SU-DHL-6 (cell line): ENCODE measurements around the gene LRRC56.

ENCODE experiments used
- H2AFZ ChIP-seq: fragments of 200-600 bp; sonication (generic); 2 replicates; pipeline ENCODE4 v1.6.1; 2014; ENCODE audit warnings: low read depth, mild to moderate bottlenecking, moderate library complexity, mixed read lengths, antibody characterized with exemption, low read length; ENCODE audit not compliant: severe bottlenecking
- H3F3A ChIP-seq: fragments of 200-600 bp; shearing (Covaris generic); 2 replicates; pipeline ENCODE4 v1.6.0; 2016; ENCODE audit warnings: antibody characterized with exemption, mild to moderate bottlenecking; ENCODE audit not compliant: insufficient read depth
- H3K27ac ChIP-seq: fragments of 200-600 bp; sonication (generic); 2 replicates; pipeline ENCODE4 v1.5.1; 2016; ENCODE audit warnings: low read depth, mild to moderate bottlenecking, low read length, moderate library complexity, mixed read lengths
- H3K27me3 ChIP-seq: fragments of 200-600 bp; sonication (generic), shearing (Covaris generic); 2 replicates; pipeline ENCODE4 v1.6.0; 2014; ENCODE audit warnings: mild to moderate bottlenecking, low read length
- H3K36me3 ChIP-seq: fragments of 200-600 bp; sonication (generic); 2 replicates; pipeline ENCODE4 v1.6.1; 2014; ENCODE audit warnings: mild to moderate bottlenecking, low read length, mixed read lengths
- H3K4me2 ChIP-seq: fragments of 300-600, 200-600 bp; shearing (Covaris generic), sonication (generic); 2 replicates; pipeline ENCODE4 v1.6.0; 2014; ENCODE audit warnings: low read length, low read depth, mild to moderate bottlenecking; ENCODE audit not compliant: poor library complexity, severe bottlenecking
- H3K4me3 ChIP-seq: fragments of 200-600 bp; sonication (generic); 2 replicates; pipeline ENCODE4 v1.5.1; 2014; ENCODE audit warnings: antibody characterized with exemption, low read length, mild to moderate bottlenecking, mixed read lengths; ENCODE audit not compliant: insufficient read depth, poor library complexity, severe bottlenecking
- H3K79me2 ChIP-seq: fragments of 200-600 bp; sonication (generic); 2 replicates; pipeline ENCODE4 v1.6.1; 2014; ENCODE audit warnings: mild to moderate bottlenecking, low read length, moderate library complexity; ENCODE audit not compliant: insufficient read depth
- H3K9ac ChIP-seq: fragments of 200-600 bp; sonication (generic); 2 replicates; pipeline ENCODE4 v1.7.0; 2014; ENCODE audit warnings: mild to moderate bottlenecking, low read length
- H3K9me2 ChIP-seq: fragments of 200-600 bp; sonication (generic); replicated peaks from 2 replicates; pipeline ENCODE4 v1.6.1; 2014; ENCODE audit warnings: low read length; ENCODE audit not compliant: insufficient read depth
- H3K9me3 ChIP-seq: fragments of 200-600 bp; sonication (generic); 2 replicates; pipeline ENCODE4 v1.6.1; 2014; ENCODE audit warnings: low read length, mixed read lengths; ENCODE audit not compliant: insufficient read depth
- H4K20me1 ChIP-seq: fragments of 200-600 bp; sonication (generic); 2 replicates; pipeline ENCODE4 v1.6.1; 2014; ENCODE audit warnings: low read depth, mild to moderate bottlenecking, antibody characterized with exemption, low read length, moderate library complexity, mixed read lengths
- EZH2phosphoT487 ChIP-seq: fragments of 200-600 bp; sonication (generic), shearing (Covaris generic); conservative IDR thresholded peaks from 2 replicates; pipeline ENCODE4 v1.6.1; 2018; ENCODE audit warnings: mild to moderate bottlenecking, antibody characterized with exemption, low read length, moderate library complexity, mixed read lengths
- TF ChIP-seq, protein P1 (sequence below): fragments of 200-600 bp; sonication (generic); IDR thresholded peaks from one replicate; pipeline ENCODE4 v1.5.1; 2017; ENCODE audit warnings: antibody characterized with exemption, mild to moderate bottlenecking, low read length, moderate library complexity; ENCODE audit not compliant: insufficient read depth, poor library complexity, severe bottlenecking

Gene LRRC56

DNA sequence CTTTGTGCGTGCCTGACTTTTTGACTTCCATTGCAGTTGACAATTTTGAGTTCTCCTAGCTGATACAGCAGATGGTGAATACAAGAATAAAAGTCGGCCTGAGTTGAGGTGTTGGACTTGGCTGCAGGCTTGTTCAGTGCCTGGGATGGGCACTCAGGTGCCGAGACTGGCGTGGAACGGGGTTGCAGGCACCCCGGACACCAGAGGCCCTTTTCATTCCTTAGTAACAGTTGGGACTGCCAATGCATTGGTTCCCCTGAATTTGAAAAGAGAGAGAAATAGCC is 40.2 kb downstream of the LRRC56 start:
- Histone ChIP-seq H3K79me2 (peaks cover 56% of the 10 kb centered on the region), H3K4me3 (peak overlapping the region; percentile 76), H3K27me3 (no peaks in the 10 kb centered on the region), H2AFZ (no peak overlapping the region), H3K9me3 (no peaks in the 10 kb centered on the region), H4K20me1 (peaks cover 27% of the 10 kb centered on the region; the same call in 1 of the 2 replicates), H3K27ac (no peak overlapping the region), H3K9me2 (no peaks in the 10 kb centered on the region), H3F3A (0 out of 2 replicates have a peak, but pooled peaks cover 3% of the 10 kb centered on the region), H3K4me2 (peak overlapping the region; percentile 85), H3K36me3 (no peaks in the 10 kb centered on the region), H3K9ac (peak overlapping the region; percentile 78)
- TF ChIP-seq, protein P1, sequence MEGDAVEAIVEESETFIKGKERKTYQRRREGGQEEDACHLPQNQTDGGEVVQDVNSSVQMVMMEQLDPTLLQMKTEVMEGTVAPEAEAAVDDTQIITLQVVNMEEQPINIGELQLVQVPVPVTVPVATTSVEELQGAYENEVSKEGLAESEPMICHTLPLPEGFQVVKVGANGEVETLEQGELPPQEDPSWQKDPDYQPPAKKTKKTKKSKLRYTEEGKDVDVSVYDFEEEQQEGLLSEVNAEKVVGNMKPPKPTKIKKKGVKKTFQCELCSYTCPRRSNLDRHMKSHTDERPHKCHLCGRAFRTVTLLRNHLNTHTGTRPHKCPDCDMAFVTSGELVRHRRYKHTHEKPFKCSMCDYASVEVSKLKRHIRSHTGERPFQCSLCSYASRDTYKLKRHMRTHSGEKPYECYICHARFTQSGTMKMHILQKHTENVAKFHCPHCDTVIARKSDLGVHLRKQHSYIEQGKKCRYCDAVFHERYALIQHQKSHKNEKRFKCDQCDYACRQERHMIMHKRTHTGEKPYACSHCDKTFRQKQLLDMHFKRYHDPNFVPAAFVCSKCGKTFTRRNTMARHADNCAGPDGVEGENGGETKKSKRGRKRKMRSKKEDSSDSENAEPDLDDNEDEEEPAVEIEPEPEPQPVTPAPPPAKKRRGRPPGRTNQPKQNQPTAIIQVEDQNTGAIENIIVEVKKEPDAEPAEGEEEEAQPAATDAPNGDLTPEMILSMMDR, result no peak
- TF ChIP-seq EZH2phosphoT487, result no peak

DNA sequence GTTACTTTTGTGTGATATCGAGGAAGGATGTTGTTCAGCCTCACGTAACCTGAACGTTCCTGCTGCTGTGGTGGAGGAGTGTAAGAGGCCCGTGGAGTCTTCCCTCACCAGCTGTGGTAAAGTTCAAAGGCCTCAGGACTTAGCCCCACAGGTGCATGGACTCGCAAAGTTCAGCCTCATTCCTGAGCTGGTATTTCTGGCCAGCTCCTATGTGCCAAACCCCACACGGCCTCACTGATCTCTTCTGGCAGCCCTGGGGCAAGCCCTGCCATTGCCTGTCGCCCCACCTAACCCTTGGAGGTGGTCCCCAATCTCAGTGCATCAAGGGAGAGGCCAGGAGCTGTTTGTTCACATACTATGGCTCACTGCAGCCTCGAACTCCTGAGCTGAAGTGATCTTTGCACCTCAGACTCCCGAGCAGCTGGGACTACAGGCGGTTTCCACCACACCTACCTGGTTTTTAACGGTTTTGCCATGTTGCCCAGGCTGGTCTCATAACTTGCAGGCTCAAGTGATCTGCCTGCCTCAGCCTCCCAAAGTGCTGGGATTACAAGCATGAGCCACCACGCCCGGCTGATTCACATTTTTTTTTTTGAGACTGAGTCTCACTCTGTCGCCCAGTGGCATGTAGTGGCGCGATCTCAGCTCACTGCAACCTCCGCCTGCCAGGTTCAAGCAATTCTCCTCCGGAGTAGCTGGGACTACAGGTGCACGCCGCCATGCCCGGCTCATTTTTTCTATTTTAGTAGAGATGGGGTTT is 41.1 kb downstream of the LRRC56 start:
- TF ChIP-seq, protein P1, result no peak
- no peak for TF ChIP-seq EZH2phosphoT487
- H3K79me2 ChIP-seq, result peaks cover 56% of the 10 kb centered on the region
- no peaks in the 10 kb centered on the region for H3K9me3 ChIP-seq
- H3K27ac ChIP-seq, result no peak overlapping the region
- no peak overlapping the region for H2AFZ ChIP-seq
- peaks cover 27% of the 10 kb centered on the region; the same call in 1 of the 2 replicates for H4K20me1 ChIP-seq
- peak overlapping the region; percentile 78 for H3K9ac ChIP-seq
- peak overlapping the region; percentile 76 for H3K4me3 ChIP-seq
- peak overlapping the region; percentile 85 for H3K4me2 ChIP-seq
- no peaks in the 10 kb centered on the region for H3K9me2 ChIP-seq
- no peaks in the 10 kb centered on the region for H3K36me3 ChIP-seq
- 0 out of 2 replicates have a peak, but pooled peaks cover 3% of the 10 kb centered on the region for H3F3A ChIP-seq
- no peaks in the 10 kb centered on the region for H3K27me3 ChIP-seq

DNA sequence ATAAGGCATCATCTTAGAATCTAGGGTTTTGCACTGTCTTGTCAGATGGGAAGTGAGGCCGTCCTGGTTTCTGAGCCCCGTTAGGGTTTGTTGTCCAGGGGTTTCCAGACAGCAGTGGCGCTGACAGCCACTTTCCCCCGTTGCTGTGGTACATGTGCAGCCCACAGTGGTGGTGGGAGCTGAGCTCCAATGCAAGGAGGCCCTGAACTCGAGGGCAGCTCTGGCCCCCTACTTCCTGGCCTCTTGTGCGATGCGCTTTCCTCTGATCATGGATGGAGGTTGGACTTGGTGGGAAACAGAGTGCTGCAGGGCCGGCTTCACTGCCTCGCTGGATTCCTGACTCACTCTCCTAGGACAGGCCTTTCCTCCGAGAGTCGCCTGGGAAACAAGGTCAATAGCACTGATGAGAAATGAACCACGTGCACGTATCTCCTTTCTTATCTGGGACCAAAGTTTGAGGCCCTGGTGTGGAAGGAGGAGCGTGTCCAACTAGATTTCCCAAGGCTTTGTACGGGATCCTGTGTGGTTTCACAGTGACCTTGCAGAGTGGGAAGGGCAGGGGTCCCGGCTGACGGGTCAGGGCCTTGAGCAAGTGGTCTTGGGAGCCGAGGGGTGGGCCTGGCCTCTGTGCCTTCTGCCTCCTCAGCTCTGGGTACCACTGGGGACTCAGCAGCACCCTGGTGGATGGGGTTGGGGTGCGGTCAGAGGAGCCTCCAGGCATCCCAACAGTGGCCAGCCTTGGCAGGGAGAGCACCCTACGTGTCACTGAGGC is 42.7 kb downstream of the LRRC56 start:
- Histone ChIP-seq H3K36me3 (no peaks in the 10 kb centered on the region), H3K79me2 (peaks cover 56% of the 10 kb centered on the region), H3K27ac (no peak overlapping the region), H3K4me3 (no peak overlapping the region), H4K20me1 (peaks cover 27% of the 10 kb centered on the region; the same call in 1 of the 2 replicates), H3K9me3 (no peaks in the 10 kb centered on the region), H3K4me2 (no peak overlapping the region), H3F3A (no peaks in the 10 kb centered on the region), H2AFZ (no peak overlapping the region), H3K27me3 (no peaks in the 10 kb centered on the region), H3K9me2 (no peaks in the 10 kb centered on the region), H3K9ac (no peak overlapping the region)
- TF ChIP-seq EZH2phosphoT487, result no peak
- TF ChIP-seq, protein P1, result no peak
